ENCODE data around the gene SETBP1.

The SETBP1 gene

GRCh38 chr18:45024357-45025088 is 343.8 kb downstream of the SETBP1 start:
- CTCF ChIA-PET = interaction anchor here (0.8 to 1.8 kb wide), 3 partner anchors 14 to 188 kb away, joined by 4 read pairs; no protein-coding TSS in a partner anchor
- POLR2A ChIA-PET = no interaction called here
- Histone ChIP-seq H3K4me1 (ENCODE audit: control insufficient read depth, insufficient read depth, low read length) (no peaks in the 10 kb centered on the region), H3K9me3 (ENCODE audit: control insufficient read depth, insufficient read depth, low read depth, low read length) (no peaks in the 10 kb centered on the region), H3K27ac (ENCODE audit: extremely low read depth, low read depth, low read length) (no peak overlapping the region), H3K36me3 (ENCODE audit: control insufficient read depth in 2 of 2, insufficient read depth in 1 of 2, low read length in 2 of 2) (no peaks in the 10 kb centered on the region), H3K4me3 (ENCODE audit: low read depth, low read length) (no peak overlapping the region)
- TF ChIP-seq ZFHX2 (tag by site-specific recombination; conservative IDR thresholded peaks at IDR 0.05) = no peak
- no peak for TF ChIP-seq ZNF692 (tag by site-specific recombination; IDR thresholded peaks at IDR 0.05)
- no peak for TF ChIP-seq ZNF670 (tag by site-specific recombination; IDR thresholded peaks at IDR 0.05; ENCODE audit: low read depth)

DNA sequence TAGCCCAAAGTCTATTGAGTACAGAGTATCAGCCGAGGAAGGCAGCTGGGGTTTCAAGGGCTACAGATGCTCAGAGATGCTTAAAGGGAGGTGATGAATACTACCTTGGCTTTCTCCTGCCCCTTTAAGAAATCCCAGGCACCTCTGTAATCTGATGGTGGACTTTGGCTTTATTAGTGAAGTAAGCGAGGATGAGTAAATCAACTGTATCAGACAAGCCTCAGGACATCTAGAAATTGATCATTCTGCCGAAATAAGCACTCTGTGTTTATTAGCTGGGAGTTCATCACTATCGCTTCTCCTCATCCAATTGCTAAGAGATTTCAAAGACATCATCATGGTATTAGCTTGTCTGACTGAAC is 344.4 kb downstream of the SETBP1 start:
- H3K27ac ChIP-seq (ENCODE audit: extremely low read depth, low read depth, low read length) = no peak overlapping the region
- no peaks in the 10 kb centered on the region for H3K4me1 ChIP-seq (ENCODE audit: control insufficient read depth, insufficient read depth, low read length)
- no peaks in the 10 kb centered on the region for H3K9me3 ChIP-seq (ENCODE audit: control insufficient read depth, insufficient read depth, low read depth, low read length)
- POLR2A ChIA-PET = no interaction called here
- CTCF ChIA-PET = interaction anchor here (0.8 to 1.8 kb wide), 3 partner anchors 14 to 188 kb away, joined by 4 read pairs; no protein-coding TSS in a partner anchor
- no peak overlapping the region for H3K4me3 ChIP-seq (ENCODE audit: low read depth, low read length)
- no peaks in the 10 kb centered on the region for H3K36me3 ChIP-seq (ENCODE audit: control insufficient read depth in 2 of 2, insufficient read depth in 1 of 2, low read length in 2 of 2)
- TF ChIP-seq ZEB2 (tag by site-specific recombination; IDR thresholded peaks at IDR 0.05) (no peak), ZNF571 (tag by site-specific recombination; IDR thresholded peaks at IDR 0.05) (no peak), TRIM28 (IDR thresholded peaks at IDR 0.05; ENCODE audit: borderline replicate concordance, low read length) (no peak), ZNF488 (tag by site-specific recombination; IDR thresholded peaks at IDR 0.05) (no peak), ZNF624 (tag by site-specific recombination; IDR thresholded peaks at IDR 0.05) (no peak), ZNF518A (tag by site-specific recombination; conservative IDR thresholded peaks at IDR 0.05; ENCODE audit: low read depth) (no peak), ZBTB10 (tag by site-specific recombination; IDR thresholded peaks at IDR 0.05) (no peak), ZNF354C (tag by site-specific recombination; IDR thresholded peaks at IDR 0.05; ENCODE audit: borderline replicate concordance, low read depth) (no peak), KLF9 (tag by site-specific recombination; IDR thresholded peaks at IDR 0.05; ENCODE audit: low read depth) (no peak), RBAK (tag by site-specific recombination; IDR thresholded peaks at IDR 0.05) (no peak), ZSCAN16 (tag by site-specific recombination; IDR thresholded peaks at IDR 0.05) (no peak), HOXD13 (CRISPR knock-in tag; IDR thresholded peaks at IDR 0.05; ENCODE audit: borderline replicate concordance) (no peak), ZIC2 (tag by site-specific recombination; IDR thresholded peaks at IDR 0.05) (no peak), ZNF350 (tag by site-specific recombination; IDR thresholded peaks at IDR 0.05) (no peak)
- TF ChIP-seq, protein P1, sequence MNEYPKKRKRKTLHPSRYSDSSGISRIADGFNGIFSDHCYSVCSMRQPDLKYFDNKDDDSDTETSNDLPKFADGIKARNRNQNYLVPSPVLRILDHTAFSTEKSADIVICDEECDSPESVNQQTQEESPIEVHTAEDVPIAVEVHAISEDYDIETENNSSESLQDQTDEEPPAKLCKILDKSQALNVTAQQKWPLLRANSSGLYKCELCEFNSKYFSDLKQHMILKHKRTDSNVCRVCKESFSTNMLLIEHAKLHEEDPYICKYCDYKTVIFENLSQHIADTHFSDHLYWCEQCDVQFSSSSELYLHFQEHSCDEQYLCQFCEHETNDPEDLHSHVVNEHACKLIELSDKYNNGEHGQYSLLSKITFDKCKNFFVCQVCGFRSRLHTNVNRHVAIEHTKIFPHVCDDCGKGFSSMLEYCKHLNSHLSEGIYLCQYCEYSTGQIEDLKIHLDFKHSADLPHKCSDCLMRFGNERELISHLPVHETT (tag by site-specific recombination; IDR thresholded peaks at IDR 0.05) = no peak
- TF ChIP-seq, protein P2, sequence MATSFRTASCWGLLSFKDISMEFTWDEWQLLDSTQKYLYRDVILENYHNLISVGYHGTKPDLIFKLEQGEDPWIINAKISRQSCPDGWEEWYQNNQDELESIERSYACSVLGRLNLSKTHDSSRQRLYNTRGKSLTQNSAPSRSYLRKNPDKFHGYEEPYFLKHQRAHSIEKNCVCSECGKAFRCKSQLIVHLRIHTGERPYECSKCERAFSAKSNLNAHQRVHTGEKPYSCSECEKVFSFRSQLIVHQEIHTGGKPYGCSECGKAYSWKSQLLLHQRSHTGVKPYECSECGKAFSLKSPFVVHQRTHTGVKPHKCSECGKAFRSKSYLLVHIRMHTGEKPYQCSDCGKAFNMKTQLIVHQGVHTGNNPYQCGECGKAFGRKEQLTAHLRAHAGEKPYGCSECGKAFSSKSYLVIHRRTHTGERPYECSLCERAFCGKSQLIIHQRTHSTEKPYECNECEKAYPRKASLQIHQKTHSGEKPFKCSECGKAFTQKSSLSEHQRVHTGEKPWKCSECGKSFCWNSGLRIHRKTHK (tag by site-specific recombination; IDR thresholded peaks at IDR 0.05) = no peak
- TF ChIP-seq, protein P3, sequence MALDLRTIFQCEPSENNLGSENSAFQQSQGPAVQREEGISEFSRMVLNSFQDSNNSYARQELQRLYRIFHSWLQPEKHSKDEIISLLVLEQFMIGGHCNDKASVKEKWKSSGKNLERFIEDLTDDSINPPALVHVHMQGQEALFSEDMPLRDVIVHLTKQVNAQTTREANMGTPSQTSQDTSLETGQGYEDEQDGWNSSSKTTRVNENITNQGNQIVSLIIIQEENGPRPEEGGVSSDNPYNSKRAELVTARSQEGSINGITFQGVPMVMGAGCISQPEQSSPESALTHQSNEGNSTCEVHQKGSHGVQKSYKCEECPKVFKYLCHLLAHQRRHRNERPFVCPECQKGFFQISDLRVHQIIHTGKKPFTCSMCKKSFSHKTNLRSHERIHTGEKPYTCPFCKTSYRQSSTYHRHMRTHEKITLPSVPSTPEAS (tag by site-specific recombination; IDR thresholded peaks at IDR 0.05) = no peak
